NCI-H345 (cell line): ENCODE data around the gene MYO3A.
"Not testable (repeated sequence)": the region's sequence is repeated elsewhere in the genome, so short reads cannot be mapped to it uniquely, and the experiment has no call there.

Source experiments
- DNase-seq: peaks from one replicate; lab custom pipeline; 2025; lab: John Stamatoyannopoulos, UW

The MYO3A gene

DNA sequence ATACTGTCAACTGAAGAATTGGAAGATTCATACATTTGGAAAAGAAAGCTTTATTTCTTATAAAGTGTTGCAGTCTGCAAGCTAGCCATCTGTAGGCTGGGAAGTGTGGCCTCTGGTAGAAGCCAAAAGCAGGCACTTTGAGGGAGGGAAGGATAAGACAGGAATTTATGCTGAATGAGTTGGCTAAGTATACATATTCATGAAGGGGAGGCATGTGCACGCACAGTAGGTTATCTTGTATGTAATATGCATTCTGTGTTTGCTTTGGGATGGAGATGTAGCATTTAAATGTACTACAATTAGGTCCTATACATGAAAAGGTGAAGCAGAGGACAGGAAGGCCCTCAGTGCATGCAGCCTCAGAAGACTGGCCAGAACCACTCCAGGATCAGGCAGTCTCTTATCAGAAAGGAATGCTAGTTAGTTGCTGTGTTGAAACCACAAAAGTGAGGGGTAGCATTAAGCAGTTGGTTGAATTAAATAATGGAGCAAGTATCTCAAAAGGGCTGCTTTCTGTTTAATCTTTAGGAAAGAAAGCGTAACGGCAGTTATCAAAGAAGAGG is 40.9 kb downstream of the MYO3A start:
- no peak for DNase-seq

DNA sequence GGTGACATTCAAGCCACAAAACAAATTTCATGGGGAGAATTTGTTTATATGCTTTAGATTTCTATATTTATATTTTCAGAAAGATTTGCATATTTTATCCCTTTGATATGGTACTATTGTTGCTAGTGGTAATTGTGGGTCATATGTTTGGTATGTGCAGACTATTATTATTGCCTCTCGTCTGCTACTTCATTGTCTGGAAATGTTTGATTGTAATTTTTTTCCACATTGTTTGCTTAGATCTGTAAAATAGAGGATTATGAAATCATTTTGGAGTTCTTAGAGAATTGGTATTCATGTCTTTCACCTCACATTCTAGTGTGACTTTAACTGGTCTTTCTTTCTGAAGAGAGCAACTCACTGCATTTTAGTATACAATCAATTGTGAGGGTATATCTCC is 44.7 kb downstream of the MYO3A start:
- DNase-seq: no peak

DNA sequence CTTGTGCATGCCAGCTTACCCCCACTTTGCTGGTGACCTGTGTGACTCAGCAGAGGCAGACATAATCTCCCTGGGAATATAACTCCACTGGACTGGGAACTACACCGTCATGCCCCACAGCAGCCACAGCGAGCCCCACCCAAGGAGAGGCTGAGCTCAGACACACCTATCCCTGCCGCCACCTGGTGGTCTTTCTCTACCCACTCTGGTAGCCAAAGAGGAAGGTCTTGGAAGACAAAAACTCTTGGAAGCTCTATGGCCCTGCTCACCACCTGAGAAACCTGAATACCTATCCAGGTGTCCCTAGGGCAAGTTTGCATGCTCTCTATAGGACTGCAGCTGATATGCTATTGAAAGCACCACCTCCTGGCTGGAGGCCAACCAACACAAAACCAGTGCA is 48.1 kb downstream of the MYO3A start:
- no peak for DNase-seq

DNA sequence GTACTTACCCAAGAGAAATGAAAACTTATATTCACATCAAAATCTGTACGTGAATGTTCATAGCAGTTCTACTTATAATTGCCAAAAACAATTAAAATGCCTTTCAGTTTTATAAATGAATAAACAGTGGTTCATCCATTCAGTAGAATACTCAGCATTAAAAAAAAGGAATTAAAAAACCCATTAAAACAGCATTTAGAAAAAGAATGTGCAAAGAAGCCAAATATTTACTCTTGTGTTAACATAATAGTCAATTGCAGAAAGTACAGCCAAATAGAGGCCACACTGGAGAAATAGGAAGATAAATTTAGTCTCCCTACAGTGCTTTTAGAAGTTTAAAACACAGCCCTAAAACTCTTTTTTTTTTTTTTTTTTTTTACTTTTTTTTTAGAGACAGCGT is 54.6 kb downstream of the MYO3A start:
- DNase-seq: no peak

DNA sequence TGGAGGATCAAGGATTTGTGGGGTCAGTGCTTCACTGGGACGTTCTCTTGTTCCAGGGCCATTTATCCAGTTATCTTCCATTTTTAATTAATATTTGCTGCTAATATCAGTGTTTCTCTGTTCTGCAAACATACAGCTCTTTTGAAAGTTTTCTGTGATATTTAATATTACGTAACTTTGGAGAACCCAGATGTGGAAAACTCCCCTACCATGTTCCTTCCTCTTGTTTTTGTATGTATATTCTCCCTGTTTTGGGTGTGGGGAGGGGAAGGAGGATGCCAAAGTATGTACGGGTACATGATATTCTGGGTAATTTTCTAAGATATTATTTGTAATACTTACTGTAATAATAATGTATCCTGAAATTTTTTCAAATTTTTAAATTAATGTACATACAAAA is 55.9 kb downstream of the MYO3A start:
- no peak for DNase-seq

DNA sequence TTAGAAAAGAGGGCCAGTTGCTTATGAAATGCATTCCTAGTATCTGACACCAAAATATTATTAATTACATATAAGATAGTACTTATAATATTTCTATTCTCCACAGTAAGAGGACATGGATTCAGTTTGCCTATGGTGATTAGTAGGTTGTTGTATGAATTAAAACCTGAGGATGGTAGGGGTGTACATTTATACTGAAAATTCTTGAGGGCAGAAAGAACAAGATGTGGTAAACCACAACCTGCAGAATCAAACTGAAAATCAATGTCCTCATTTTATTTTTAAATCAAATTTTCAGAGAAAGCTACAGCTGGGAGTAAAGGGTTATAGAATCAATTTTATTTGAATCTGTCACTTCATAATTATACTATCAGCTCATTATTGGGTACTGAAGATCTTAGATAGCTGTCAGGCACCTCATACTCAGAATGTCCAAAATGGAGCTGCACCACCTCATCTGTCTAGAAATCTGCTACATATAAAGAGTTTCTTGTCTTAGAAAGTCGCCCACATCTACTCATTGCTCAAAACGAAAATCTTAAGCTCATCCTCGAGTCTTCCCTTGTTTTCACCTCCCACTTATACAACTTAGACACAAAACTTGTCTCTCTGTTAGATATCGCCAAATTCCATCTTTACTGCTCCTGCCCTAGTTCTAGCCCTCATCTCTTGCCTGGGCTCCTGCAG is 65.4 kb downstream of the MYO3A start:
- DNase-seq: no peak

DNA sequence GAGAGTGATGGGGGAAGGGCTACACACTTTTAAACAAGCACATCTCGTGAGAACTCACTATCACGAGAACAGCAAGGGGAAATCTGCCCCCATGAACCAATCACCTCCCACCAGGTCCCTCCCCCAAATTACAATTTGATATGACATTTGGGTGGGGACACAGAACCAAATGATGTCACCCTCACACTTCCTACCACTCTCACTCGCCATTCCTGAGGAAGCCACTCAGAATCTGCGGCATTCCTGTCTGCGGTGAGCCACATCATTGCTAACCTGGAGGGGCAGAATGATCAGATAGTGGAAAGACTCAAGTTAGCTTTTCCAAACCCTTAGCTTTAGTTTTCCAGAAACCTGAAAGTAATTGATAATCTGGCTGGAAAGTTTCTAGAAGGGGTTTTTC is 66.9 kb downstream of the MYO3A start:
- no peak for DNase-seq

DNA sequence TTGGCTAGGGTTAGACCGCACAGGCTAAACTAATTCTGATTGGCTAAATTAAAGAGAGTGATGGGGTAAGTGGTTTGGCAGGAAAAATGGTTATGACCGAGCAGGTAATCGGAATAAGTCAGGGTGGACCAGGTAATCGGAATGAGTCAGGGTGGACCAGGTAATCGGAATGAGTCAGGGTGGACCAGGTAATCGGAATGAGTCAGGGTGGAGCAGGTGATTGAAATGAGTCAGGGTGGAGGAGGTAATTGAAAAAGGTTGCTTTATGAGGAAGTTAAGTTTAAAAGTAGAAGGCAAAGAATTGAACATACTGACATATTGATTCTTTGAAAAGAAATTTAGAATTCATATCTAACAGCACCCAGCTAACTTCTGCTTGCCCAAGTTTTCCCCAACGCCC is 68.4 kb downstream of the MYO3A start:
- not testable (repeated sequence) for DNase-seq

DNA sequence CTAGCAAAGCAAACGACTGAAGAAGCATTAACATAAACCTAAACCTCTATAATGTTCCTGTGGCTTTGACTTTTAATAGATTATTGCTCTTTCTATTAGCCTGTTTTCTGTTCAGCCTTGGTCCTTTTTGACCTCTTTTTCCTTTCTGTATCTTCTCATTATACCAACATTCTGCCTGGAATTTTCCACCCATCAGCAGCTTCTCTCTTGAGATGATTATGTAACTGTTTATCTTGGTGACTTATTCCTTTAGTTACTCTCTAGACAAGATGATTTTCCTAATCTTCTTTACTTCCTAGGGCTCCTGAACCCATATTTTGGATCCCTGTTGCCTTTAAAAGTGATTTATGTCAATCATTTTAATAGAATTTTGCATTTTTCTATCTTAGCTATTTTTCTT is 81.1 kb downstream of the MYO3A start:
- DNase-seq: no peak

DNA sequence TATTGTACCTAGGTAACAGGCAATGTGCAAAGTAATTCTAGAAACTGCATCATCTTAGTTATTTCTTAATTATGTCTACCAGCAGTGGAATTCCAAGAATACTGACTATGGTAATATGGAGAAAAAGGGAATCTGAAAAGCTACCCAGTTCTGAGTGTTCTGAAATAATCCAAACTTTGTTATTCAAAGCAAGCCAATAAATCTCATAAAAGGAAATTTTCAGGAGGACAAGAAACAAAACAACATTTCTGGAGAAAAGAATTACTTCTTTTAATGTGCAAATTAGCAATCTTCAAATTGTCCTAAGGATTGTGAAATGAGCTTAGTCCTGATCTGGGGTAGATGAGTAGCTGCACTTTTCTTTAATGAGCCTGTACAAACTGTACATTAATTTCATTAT is 88.8 kb downstream of the MYO3A start:
- no peak for DNase-seq

DNA sequence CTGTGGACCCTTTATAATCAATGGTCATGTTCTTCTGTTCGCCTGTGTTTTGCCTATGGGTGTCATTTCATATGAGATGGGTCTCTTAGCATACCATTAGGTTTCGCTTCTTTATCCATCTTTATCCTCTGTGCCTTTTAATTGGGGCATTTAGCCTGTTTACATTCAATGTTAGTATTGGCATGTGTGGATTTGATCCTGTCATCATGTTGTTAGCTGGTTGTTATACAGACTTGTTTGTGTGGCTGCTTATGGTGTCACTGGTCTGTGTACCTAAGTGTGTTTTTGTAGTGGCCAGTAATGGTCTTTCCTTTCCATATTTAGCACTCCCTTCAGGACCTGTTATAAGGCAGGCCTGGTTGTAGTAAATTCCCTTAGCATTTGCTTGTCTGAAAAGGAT is 90.3 kb downstream of the MYO3A start:
- no peak for DNase-seq

DNA sequence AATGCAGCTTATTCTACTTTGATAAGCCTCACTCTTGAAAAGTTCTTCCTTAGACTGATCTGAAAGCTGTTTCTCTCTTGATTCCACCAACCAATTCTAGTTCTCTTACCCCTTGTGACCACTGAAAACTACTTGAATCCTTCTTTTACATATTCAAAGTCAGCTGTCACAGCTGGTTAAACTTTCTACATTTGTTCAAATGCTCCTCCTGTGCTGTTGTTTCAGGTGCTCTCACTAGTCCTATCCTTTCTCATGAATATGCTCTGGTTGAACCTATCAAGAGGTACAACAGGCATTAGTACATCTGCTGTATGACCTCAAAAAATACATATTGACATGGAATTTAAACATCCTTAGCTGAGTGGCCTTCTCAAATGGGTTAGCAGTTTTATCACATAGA is 91.5 kb downstream of the MYO3A start:
- no peak for DNase-seq

DNA sequence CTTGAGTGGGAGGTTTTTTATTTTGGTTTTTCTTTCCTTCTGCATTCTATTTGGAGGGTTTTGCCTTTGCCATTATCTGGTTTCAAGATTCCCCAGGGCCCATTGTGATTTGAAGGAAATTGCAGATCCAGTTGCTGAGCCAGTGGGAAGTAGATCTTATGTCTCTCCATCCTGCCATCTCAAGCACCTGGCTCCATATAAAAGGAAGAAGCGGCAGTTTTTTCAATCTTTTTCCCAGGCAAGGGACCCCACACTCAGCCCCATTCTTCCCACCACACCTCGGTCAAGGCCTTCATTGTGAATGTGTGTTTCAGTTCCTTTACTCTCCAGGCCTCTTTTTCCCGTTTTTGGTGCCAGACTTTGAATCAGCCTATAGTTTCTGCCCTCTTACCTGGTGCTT is 95.8 kb downstream of the MYO3A start:
- no peak for DNase-seq

DNA sequence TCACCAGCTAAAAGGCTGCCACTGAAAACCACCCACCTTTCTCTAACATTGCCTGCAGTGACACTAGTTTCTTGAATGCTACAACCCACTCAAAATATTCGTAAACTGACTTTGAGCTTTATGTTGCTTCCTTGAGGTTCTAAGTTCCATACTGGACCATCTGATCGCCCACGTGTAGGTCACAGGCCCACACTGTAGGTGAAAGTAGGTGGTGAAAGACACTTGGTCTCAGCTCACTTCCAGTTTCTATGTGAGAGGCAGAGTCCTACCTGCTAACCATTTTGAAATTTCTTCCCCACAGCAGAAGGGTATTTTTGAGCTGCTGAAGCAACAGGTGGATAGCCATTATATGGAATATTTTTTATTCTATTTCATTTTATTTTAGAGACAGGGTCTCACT is 97.3 kb downstream of the MYO3A start:
- DNase-seq: no peak

DNA sequence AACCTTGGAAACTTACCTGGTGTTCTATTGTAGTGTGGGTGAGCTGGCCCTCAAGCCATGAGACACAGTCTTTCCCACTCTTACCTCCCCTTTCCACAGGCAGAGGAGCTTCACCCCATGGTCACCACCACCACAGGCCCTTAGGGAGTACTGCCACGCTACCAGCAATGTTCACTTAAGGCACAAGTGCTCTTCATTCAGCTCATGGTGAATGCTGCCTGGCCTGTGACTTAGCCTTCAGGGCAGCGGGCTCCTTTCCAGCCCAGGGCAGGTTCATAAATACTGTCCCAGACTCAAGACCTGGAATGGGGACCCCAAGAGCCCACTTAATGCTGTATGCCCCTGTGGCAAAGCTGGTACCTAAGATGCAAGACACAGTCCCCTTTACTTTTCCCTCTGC is 109.4 kb downstream of the MYO3A start:
- DNase-seq: no peak

DNA sequence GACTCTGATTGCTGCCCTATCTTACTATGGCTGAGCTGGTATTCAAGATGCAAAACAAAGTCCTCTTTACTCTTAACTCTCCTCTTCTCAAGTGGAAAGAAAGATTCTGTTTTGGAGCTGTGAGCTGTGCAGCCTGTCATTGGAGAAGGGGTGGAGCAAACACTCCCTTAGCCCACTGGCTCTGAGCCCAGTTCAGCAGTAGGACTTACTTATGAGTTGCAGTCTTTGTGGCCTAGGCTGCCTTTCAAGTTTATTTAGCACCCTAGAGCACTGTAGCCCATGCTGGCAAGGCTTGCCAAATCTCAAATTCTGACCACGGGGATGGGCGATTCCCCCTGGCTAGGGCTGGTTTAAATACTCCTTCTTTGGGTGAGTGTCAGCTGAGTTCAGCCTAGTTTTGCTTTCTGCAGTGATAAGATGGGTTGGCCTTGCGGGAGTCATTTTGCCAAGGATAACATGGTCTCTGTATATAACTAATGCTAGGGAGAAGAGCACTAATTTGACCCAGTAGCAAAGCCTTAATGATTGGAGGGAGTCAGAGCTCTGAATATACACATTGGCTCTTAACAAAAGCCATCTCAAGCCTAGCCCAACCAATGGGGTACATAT is 110.2 kb downstream of the MYO3A start:
- no peak for DNase-seq

DNA sequence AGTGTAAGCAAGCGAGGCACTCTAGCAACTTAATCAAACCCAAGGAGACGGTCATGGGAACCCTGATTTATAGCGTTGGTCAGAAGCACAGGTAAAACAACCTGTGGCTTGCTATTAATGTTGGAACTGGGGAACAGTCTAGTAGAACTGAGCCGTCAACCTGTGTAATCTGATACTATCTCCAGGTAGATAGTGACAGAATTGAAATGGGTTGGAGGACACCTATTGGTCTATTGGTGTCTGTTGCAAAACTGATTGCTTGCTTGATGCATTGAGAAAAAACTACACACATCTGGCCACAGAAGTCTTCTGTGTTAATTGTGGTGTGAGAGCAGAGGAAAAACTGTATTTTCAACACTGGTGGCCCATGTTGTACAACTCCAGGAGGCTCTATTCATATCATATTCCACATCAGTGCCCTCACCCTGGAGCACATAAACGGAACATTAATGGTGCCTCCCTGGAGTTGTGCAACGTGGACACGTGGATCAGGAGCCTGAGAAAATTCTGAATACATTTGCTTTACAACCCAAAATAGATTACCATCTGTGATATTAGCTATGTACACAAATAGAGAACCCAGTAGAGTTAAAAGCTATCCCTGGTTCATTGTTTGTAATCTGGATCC is 112.2 kb downstream of the MYO3A start:
- DNase-seq: no peak

DNA sequence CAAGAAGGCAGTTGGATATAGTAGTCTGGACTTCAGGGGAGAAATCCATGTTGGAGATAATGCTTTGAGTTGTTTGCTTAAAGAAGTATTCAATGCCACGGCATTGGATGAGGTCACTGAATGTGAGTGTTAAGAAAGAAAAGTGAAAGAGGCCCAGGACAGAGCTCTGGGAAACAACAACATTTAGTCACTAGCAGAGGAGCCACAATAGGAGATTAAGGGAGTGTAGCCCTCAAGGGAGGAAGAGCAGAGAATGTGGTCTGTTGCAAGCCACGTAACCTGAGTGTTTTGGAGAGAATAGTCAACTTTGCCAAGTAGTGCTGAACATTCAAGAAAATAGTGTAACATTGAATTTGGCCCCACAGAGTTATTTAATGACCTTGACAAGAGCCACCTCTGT is 114.7 kb downstream of the MYO3A start:
- no peak for DNase-seq

DNA sequence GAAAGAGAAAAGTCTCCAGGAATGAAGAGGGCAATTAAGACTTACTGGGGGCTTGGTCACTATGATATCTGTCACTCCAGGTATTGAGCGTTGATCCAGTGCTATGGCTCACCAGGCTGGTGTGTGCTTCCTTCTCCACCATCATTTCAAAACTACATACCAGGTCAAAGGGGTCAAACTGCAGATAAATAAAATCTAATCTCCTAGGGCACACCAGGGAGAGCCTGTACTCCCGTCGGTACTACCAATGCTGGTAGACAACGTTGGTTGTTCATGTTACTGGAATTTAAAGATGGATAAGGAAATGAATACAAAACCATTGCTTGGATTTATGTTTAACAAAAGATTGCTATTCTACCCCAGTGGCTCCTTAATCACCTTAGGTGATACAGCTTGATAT is 118.3 kb downstream of the MYO3A start:
- no peak for DNase-seq

DNA sequence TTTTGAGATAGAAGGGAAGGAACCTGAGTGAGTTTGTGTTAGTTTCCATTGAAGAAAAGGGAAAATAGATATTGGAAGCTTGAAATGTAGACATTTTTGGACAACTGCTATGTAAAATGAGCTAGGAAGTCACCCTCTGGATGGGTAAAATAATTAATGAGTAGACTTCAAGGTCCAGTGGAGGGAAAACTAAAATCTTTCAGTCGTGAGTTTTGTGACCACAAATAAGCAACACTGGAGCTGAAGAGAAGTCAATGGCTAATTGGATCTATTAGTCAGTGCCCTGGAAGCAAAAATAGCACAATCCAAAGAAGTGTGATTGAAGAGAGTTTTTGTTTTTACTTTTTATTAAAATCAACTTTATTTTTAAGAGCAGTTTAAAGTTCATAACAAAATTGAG is 123.4 kb downstream of the MYO3A start:
- DNase-seq: no peak

DNA sequence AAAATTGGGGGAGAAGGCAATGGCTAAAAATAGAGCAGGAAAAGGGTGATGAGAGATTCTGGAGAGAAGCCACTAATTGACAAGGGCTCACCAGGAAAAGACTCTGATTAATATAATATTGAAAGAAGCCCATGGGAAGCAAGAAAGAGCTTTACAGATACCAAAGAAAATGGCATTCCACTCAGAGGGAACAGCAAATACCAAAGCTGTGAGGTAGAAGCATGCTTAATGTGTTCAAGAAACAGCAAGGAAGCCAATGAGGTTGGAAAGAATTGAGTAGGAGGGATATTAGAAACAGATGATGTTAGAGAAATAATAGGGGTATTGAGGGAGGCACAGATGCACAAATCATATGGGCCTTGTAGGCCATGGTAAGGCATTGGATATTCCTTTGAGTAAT is 130.1 kb downstream of the MYO3A start:
- no peak for DNase-seq

DNA sequence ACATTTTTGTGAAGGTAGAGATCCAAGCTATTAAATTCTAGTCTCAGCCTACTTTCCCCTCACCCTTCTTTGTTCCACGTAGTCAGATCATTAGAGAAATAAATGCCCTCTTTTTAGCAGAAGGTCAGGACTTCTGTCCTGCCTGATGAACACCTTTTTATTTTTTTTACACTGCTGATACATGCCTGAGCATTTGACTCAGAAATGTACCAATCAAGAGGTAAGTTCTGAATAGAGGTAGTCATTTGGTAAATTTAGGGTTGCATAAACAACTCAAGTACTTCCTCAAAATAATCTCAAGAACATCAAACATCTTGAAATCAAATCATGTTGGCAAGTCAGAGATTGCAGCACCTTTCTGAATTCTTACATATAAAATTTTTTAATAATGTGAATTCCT is 133.7 kb downstream of the MYO3A start:
- DNase-seq: no peak

DNA sequence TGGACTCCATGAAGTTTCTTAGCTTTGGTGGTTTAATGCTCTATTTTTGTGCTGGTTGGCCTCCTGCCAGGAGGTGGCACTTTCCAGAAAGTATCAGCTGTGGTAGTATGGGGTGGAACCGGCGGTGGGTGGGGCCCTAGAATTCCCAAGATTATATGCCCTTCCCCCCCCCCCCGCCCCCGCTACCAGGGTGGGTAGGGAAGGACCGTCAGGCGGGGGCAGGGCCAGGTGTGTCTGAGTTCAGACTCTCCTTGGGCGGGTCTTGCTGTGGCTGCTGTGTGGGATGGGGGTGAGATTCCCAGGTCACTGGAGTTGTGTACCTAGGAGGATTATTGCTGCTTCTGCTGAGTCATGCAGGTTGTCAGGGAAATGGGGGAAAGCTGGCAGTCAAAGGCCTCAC is 146.9 kb downstream of the MYO3A start:
- DNase-seq: not testable (repeated sequence)

DNA sequence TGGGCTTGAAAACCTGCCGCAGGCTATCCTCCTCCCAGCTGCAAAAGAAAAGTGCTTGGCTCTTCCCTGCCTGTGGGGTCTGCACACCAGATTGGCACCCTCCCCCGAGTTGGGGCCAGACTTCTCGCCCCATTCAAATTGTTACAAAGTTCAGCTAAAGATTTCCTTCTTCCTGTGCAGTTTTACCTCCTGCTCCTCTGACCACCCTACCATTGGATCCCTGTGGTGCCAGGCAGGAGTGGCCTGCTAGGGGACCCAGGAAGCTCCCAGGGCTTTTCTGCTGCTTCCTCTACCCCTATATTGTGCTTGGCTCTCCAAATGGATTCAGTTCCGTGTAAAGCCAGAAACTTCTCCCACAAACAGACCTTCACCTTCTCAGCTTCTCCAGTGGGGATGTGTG is 147.4 kb downstream of the MYO3A start:
- no peak for DNase-seq
